Measurements from ENCODE around the gene GARNL3. TPM values are rescaled to one million over a fixed set of nuclear protein-coding genes. Genes with fewer than 3 reads are reported as not detected.

Gene GARNL3
- total RNA-seq, 1 donor = 5.8 TPM

- Histone ChIP-seq H3K79me2 (ENCODE audit: insufficient read depth, low read length) (no peaks in the 10 kb centered on the region), H3K9me3 (ENCODE audit: low read depth, low read length) (no peaks in the 10 kb centered on the region), H3K4me2 (ENCODE audit: insufficient read depth, low read length) (no peak overlapping the region), H2AFZ (ENCODE audit: low read length) (no peak overlapping the region), H3K4me3 (ENCODE audit: insufficient read depth, low read length) (no peak overlapping the region), H3K4me1 (ENCODE audit: insufficient read depth, low read length) (no peaks in the 10 kb centered on the region), H4K20me1 (ENCODE audit: insufficient read depth, low read length) (no peaks in the 10 kb centered on the region), H3K27me3 (ENCODE audit: insufficient read depth, low read length) (no peaks in the 10 kb centered on the region), H3K27ac (ENCODE audit: low read depth, low read length) (no peak overlapping the region), H3K36me3 (ENCODE audit: insufficient read depth, low read length) (no peaks in the 10 kb centered on the region)
- no peak for TF ChIP-seq CTCF (IDR thresholded peaks at IDR 0.05; ENCODE audit: extremely low read depth, low read depth, low read length)
- no peak for DNase-seq (ENCODE audit: insufficient read length, low spot score, missing footprints)
Measured at GRCh38 chr9:127407492-127407843, 142.9 kb downstream of the GARNL3 start.

- H3K4me2 ChIP-seq (ENCODE audit: insufficient read depth, low read length) = no peak overlapping the region
- H3K27ac ChIP-seq (ENCODE audit: low read depth, low read length) = no peak overlapping the region
- no peaks in the 10 kb centered on the region for H3K36me3 ChIP-seq (ENCODE audit: insufficient read depth, low read length)
- no peaks in the 10 kb centered on the region for H3K9me3 ChIP-seq (ENCODE audit: low read depth, low read length)
- TF ChIP-seq CTCF (IDR thresholded peaks at IDR 0.05; ENCODE audit: extremely low read depth, low read depth, low read length) = no peak
- no peaks in the 10 kb centered on the region for H3K79me2 ChIP-seq (ENCODE audit: insufficient read depth, low read length)
- no peak for DNase-seq (ENCODE audit: insufficient read length, low spot score, missing footprints)
- no peaks in the 10 kb centered on the region for H4K20me1 ChIP-seq (ENCODE audit: insufficient read depth, low read length)
- H2AFZ ChIP-seq (ENCODE audit: low read length) = no peak overlapping the region
- H3K4me3 ChIP-seq (ENCODE audit: insufficient read depth, low read length) = no peak overlapping the region
- no peaks in the 10 kb centered on the region for H3K27me3 ChIP-seq (ENCODE audit: insufficient read depth, low read length)
- H3K4me1 ChIP-seq (ENCODE audit: insufficient read depth, low read length) = no peaks in the 10 kb centered on the region
Measured at GRCh38 chr9:127411122-127411521, 146.5 kb downstream of the GARNL3 start.

GRCh38 chr9:127415141-127415540 lies 150.6 kb downstream of the GARNL3 start:
- Histone ChIP-seq H3K4me1 (ENCODE audit: insufficient read depth, low read length) (no peaks in the 10 kb centered on the region), H4K20me1 (ENCODE audit: insufficient read depth, low read length) (peaks cover 2% of the 10 kb centered on the region), H3K4me3 (ENCODE audit: insufficient read depth, low read length) (no peak overlapping the region), H3K36me3 (ENCODE audit: insufficient read depth, low read length) (no peaks in the 10 kb centered on the region), H3K9me3 (ENCODE audit: low read depth, low read length) (no peaks in the 10 kb centered on the region), H3K79me2 (ENCODE audit: insufficient read depth, low read length) (no peaks in the 10 kb centered on the region), H2AFZ (ENCODE audit: low read length) (no peak overlapping the region), H3K4me2 (ENCODE audit: insufficient read depth, low read length) (no peak overlapping the region), H3K27ac (ENCODE audit: low read depth, low read length) (no peak overlapping the region), H3K27me3 (ENCODE audit: insufficient read depth, low read length) (no peaks in the 10 kb centered on the region)
- no peak for DNase-seq (ENCODE audit: insufficient read length, low spot score, missing footprints)
- TF ChIP-seq CTCF (IDR thresholded peaks at IDR 0.05; ENCODE audit: extremely low read depth, low read depth, low read length) = no peak

GRCh38 chr9:127415657-127416056 lies 151.1 kb downstream of the GARNL3 start:
- no peak overlapping the region for H3K4me2 ChIP-seq (ENCODE audit: insufficient read depth, low read length)
- H3K4me3 ChIP-seq (ENCODE audit: insufficient read depth, low read length) = no peak overlapping the region
- TF ChIP-seq CTCF (IDR thresholded peaks at IDR 0.05; ENCODE audit: extremely low read depth, low read depth, low read length) = no peak

More at GRCh38 chr9:127415657-127416056, 151.1 kb downstream of the GARNL3 start:
- H3K27me3 ChIP-seq (ENCODE audit: insufficient read depth, low read length) = no peaks in the 10 kb centered on the region
- H3K27ac ChIP-seq (ENCODE audit: low read depth, low read length) = no peak overlapping the region
- no peaks in the 10 kb centered on the region for H3K36me3 ChIP-seq (ENCODE audit: insufficient read depth, low read length)
- no peaks in the 10 kb centered on the region for H3K4me1 ChIP-seq (ENCODE audit: insufficient read depth, low read length)
- H3K79me2 ChIP-seq (ENCODE audit: insufficient read depth, low read length) = no peaks in the 10 kb centered on the region
- H4K20me1 ChIP-seq (ENCODE audit: insufficient read depth, low read length) = peaks cover 2% of the 10 kb centered on the region
- H3K9me3 ChIP-seq (ENCODE audit: low read depth, low read length) = no peaks in the 10 kb centered on the region
- no peak overlapping the region for H2AFZ ChIP-seq (ENCODE audit: low read length)
- no peak for DNase-seq (ENCODE audit: insufficient read length, low spot score, missing footprints)

All from osteoblast (primary cell).